Activated T-cell treated with anti-CD3 and anti-CD28 coated beads, Interleukin-2, amount 50 U/mL, for 72 hours (primary cell): ENCODE measurements around the gene RGS17. TPM values are rescaled to one million over a fixed set of nuclear protein-coding genes. Genes with fewer than 3 reads are reported as not detected.
A peak's percentile ranks its signal among the peaks of the same experiment; 100 is the strongest.
"Not testable (repeated sequence)": the region's sequence is repeated elsewhere in the genome, so short reads cannot be mapped to it uniquely, and the experiment has no call there.

Source experiments
- ATAC-seq, 2 donors: fragments of 150-1000 bp; cut with Tn5 transposase; replicated peaks in 1 of 2; 2 replicates each; pipeline ENCODE4 v1.10.0; 2021; ENCODE audit warnings: moderate library complexity in 2 of 2, mild to moderate bottlenecking in 1 of 2
- DNase-seq, 2 donors: peaks; one replicate each; pipeline ENCODE4 v3.0.0; 2021 to 2022; ENCODE audit warnings: mixed read lengths in 1 of 2
- H3K27ac Mint-ChIP-seq: one replicate; pipeline ENCODE4 v1.8.0; 2022; ENCODE audit warnings: mild to moderate bottlenecking, moderate library complexity, mixed read lengths
- H3K27me3 Mint-ChIP-seq: one replicate; pipeline ENCODE4 v1.8.0; 2022; ENCODE audit warnings: low read depth, mixed read lengths
- H3K36me3 Mint-ChIP-seq, 2 donors: one replicate each; pipeline ENCODE4 v1.8.0; 2022; ENCODE audit warnings: mixed read lengths in 2 of 2, mild to moderate bottlenecking in 1 of 2; ENCODE audit not compliant: insufficient read depth in 2 of 2
- H3K4me1 Mint-ChIP-seq: one replicate; pipeline ENCODE4 v1.8.0; 2022; ENCODE audit warnings: low read depth, mixed read lengths
- H3K4me3 Mint-ChIP-seq, 2 donors: one replicate each; pipeline ENCODE4 v1.8.0; 2022; ENCODE audit warnings: mild to moderate bottlenecking in 2 of 2, mixed read lengths in 2 of 2, moderate library complexity in 2 of 2
- H3K9me3 Mint-ChIP-seq, 2 donors: one replicate each; pipeline ENCODE4 v1.8.0; 2022; ENCODE audit warnings: mixed read lengths in 2 of 2
- total RNA-seq, 2 donors: library from RNA; stranded (reverse); gene quantifications; one replicate each; pipeline ENCODE4 v1.2.3, GENCODE V29; 2022

Gene RGS17
- total RNA-seq, 2 donors from 2014 or later, result not detected

GRCh38 chr6:153145591-153145990 is 14.5 kb upstream of the RGS17 start:
- no peak for DNase-seq
- Mint-ChIP-seq H3K4me1 (no peaks in the 10 kb centered on the region), H3K27ac (no peak overlapping the region), H3K4me3 (no peak overlapping the region), H3K27me3 (peaks cover 7% of the 10 kb centered on the region), H3K9me3 (peaks cover 0 to 1% of the 10 kb centered on the region in 2 donors), H3K36me3 (no peaks in the 10 kb centered on the region)
- no peak for ATAC-seq

GRCh38 chr6:153143200-153143599 is 12.1 kb upstream of the RGS17 start:
- Mint-ChIP-seq H3K9me3 (no peaks in the 10 kb centered on the region), H3K36me3 (no peaks in the 10 kb centered on the region), H3K4me3 (no peak overlapping the region), H3K27ac (no peak overlapping the region), H3K4me1 (no peaks in the 10 kb centered on the region), H3K27me3 (peaks cover 4% of the 10 kb centered on the region)
- no peak for ATAC-seq
- no peak for DNase-seq

- H3K36me3 Mint-ChIP-seq, result no peaks in the 10 kb centered on the region
- no peak overlapping the region for H3K27ac Mint-ChIP-seq
- no peak for DNase-seq
- H3K27me3 Mint-ChIP-seq, result peaks cover 11% of the 10 kb centered on the region
- no peaks in the 10 kb centered on the region for H3K4me1 Mint-ChIP-seq
- no peaks in the 10 kb centered on the region for H3K9me3 Mint-ChIP-seq
- no peak overlapping the region for H3K4me3 Mint-ChIP-seq
- ATAC-seq, result no peak
Measured at GRCh38 chr6:153140299-153140698, 9.2 kb upstream of the RGS17 start.

GRCh38 chr6:153138930-153139329 is 7.8 kb upstream of the RGS17 start:
- no peak overlapping the region for H3K4me3 Mint-ChIP-seq
- DNase-seq, result no peak
- no peaks in the 10 kb centered on the region for H3K4me1 Mint-ChIP-seq
- H3K27ac Mint-ChIP-seq, result no peak overlapping the region
- H3K27me3 Mint-ChIP-seq, result peaks cover 11% of the 10 kb centered on the region
- H3K36me3 Mint-ChIP-seq, result no peaks in the 10 kb centered on the region
- no peak for ATAC-seq
- H3K9me3 Mint-ChIP-seq, result no peaks in the 10 kb centered on the region

- no peak for ATAC-seq
- Mint-ChIP-seq H3K9me3 (peaks cover 0 to 2% of the 10 kb centered on the region in 2 donors), H3K36me3 (no peaks in the 10 kb centered on the region), H3K27ac (no peak overlapping the region), H3K27me3 (peaks cover 30% of the 10 kb centered on the region), H3K4me3 (no peak overlapping the region), H3K4me1 (no peaks in the 10 kb centered on the region)
- no peak for DNase-seq
Measured at GRCh38 chr6:153135681-153136080, 4.6 kb upstream of the RGS17 start.

- Mint-ChIP-seq H3K27me3 (peaks cover 47% of the 10 kb centered on the region), H3K4me1 (peaks cover 14% of the 10 kb centered on the region)
- H3K27ac Mint-ChIP-seq, ATAC-seq, H3K9me3 Mint-ChIP-seq, H3K4me3 Mint-ChIP-seq, DNase-seq, H3K36me3 Mint-ChIP-seq: not testable (repeated sequence)
Measured at GRCh38 chr6:153133667-153134066, 2.6 kb upstream of the RGS17 start.

- peak; percentile 24 to 39 for ATAC-seq
Measured at GRCh38 chr6:153130515-153131036, 506 bp downstream of the RGS17 start.

GRCh38 chr6:153129873-153130514 is 1.1 kb downstream of the RGS17 start:
- peak; percentile 30 to 35 for ATAC-seq
- Mint-ChIP-seq H3K27ac (no peak overlapping the region), H3K9me3 (peaks cover 0 to 2% of the 10 kb centered on the region in 2 donors)

More at GRCh38 chr6:153130515-153131036, 506 bp downstream of the RGS17 start:
- H3K36me3 Mint-ChIP-seq, result no peaks in the 10 kb centered on the region
- peaks cover 14% of the 10 kb centered on the region for H3K4me1 Mint-ChIP-seq
- H3K9me3 Mint-ChIP-seq, result peaks cover 0 to 2% of the 10 kb centered on the region in 2 donors
- no peak overlapping the region for H3K27ac Mint-ChIP-seq
- H3K27me3 Mint-ChIP-seq, result peaks cover 37% of the 10 kb centered on the region
- no peak for DNase-seq
- peak overlapping the region; percentile 79 to 87 for H3K4me3 Mint-ChIP-seq

GRCh38 chr6:153126218-153126617 is 4.9 kb downstream of the RGS17 start:
- Mint-ChIP-seq H3K27me3 (peaks cover 25% of the 10 kb centered on the region), H3K9me3 (no peaks in the 10 kb centered on the region), H3K36me3 (no peaks in the 10 kb centered on the region), H3K4me3 (no peak overlapping the region), H3K4me1 (peaks cover 14% of the 10 kb centered on the region), H3K27ac (no peak overlapping the region)
- ATAC-seq (no peak), DNase-seq (no peak)

More at GRCh38 chr6:153129873-153130514, 1.1 kb downstream of the RGS17 start:
- H3K4me1 Mint-ChIP-seq, result peaks cover 14% of the 10 kb centered on the region
- peaks cover 37% of the 10 kb centered on the region for H3K27me3 Mint-ChIP-seq
- H3K36me3 Mint-ChIP-seq, result no peaks in the 10 kb centered on the region
- DNase-seq, result peak; percentile 7 to 8
- H3K4me3 Mint-ChIP-seq, result peak overlapping the region; percentile 83 to 84

- peaks cover 30% of the 10 kb centered on the region for H3K27me3 Mint-ChIP-seq
Measured at GRCh38 chr6:153125032-153125431, 6.0 kb downstream of the RGS17 start.

GRCh38 chr6:153123801-153124200 is 7.3 kb downstream of the RGS17 start:
- Mint-ChIP-seq H3K27ac (no peak overlapping the region), H3K4me3 (no peak overlapping the region), H3K27me3 (peaks cover 29% of the 10 kb centered on the region), H3K9me3 (no peaks in the 10 kb centered on the region), H3K36me3 (no peaks in the 10 kb centered on the region), H3K4me1 (peaks cover 2% of the 10 kb centered on the region)
- no peak for ATAC-seq
- no peak for DNase-seq

More at GRCh38 chr6:153125032-153125431, 6.0 kb downstream of the RGS17 start:
- H3K4me1 Mint-ChIP-seq, result peaks cover 8% of the 10 kb centered on the region
- DNase-seq, result no peak
- no peaks in the 10 kb centered on the region for H3K9me3 Mint-ChIP-seq
- no peak overlapping the region for H3K4me3 Mint-ChIP-seq
- ATAC-seq, result no peak
- H3K27ac Mint-ChIP-seq, result no peak overlapping the region
- H3K36me3 Mint-ChIP-seq, result no peaks in the 10 kb centered on the region

GRCh38 chr6:153121311-153121710 is 9.8 kb downstream of the RGS17 start:
- no peaks in the 10 kb centered on the region for H3K36me3 Mint-ChIP-seq
- peaks cover 36% of the 10 kb centered on the region for H3K27me3 Mint-ChIP-seq
- H3K4me3 Mint-ChIP-seq, result no peak overlapping the region
- no peaks in the 10 kb centered on the region for H3K9me3 Mint-ChIP-seq
- ATAC-seq (no peak), DNase-seq (no peak)
- H3K27ac Mint-ChIP-seq, result no peak overlapping the region
- peaks cover 8% of the 10 kb centered on the region for H3K4me1 Mint-ChIP-seq

GRCh38 chr6:153117986-153118879 is 12.8 kb downstream of the RGS17 start:
- Mint-ChIP-seq H3K4me1 (peaks cover 8% of the 10 kb centered on the region), H3K9me3 (peaks cover 5 to 7% of the 10 kb centered on the region in 2 donors), H3K36me3 (peaks cover 0 to 2% of the 10 kb centered on the region in 2 donors), H3K27me3 (peaks cover 31% of the 10 kb centered on the region), H3K27ac (peak overlapping the region; percentile 8), H3K4me3 (no peak overlapping the region)
- peak in 1 of 2 donors; percentile 12 for DNase-seq
- ATAC-seq, result peak; percentile 62 to 64
